HG03575 (cell line): ENCODE results near the gene PAX8.

ENCODE experiments used
- ATAC-seq: cut with Tn5 transposase; IDR thresholded peaks from one replicate; pipeline ENCODE4 v1.9.1; 2021; ENCODE audit not compliant: unreplicated experiment, insufficient number of reproducible peaks, low FRiP score; ENCODE audit errors: extremely low read depth

The PAX8 gene

DNA sequence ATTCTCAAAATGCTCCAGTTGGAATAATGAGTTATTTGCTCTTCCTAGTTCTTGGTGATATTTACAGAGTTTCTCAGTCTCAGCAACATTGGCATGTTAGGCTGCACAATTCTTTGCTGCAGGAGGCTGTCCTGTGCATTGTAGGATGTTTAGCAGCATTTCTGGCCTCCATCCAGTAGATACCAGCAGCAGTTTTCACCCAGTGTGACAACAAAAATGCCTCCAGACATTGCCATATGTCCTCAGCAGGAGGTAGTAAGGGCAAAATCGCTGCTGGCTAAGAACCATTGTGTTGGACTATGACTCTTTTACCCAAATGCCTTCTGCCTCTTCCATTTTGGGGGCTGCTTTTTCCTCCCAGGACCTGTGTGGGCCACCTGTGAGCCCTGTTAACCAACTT is 50.4 kb downstream of the PAX8 start:
- ATAC-seq = no peak

DNA sequence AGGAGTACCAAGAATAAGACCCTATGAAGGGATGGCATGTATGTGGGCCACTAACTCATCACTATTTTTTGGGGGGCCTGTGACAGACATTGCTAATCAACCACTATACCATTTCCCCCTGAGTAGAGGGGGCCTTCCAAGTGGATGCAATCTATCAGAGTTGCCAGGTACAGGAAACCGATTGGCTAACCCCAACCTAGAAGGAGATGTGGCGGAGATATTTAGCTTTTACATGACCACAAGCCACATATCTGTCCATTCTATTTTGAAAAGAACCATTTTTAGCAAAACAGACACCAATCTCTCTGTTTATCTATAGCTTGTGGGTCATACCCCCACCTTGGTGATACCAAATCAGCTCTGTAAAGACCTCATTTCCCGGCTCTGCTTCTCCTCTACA is 51.0 kb downstream of the PAX8 start:
- no peak for ATAC-seq

- no peak for ATAC-seq
Observed at GRCh38 chr2:113227290-113227689, 51.4 kb downstream of the PAX8 start.

GRCh38 chr2:113226462-113226861 is 52.3 kb downstream of the PAX8 start:
- ATAC-seq = no peak

GRCh38 chr2:113225263-113226259 is 53.2 kb downstream of the PAX8 start:
- ATAC-seq = no peak

- no peak for ATAC-seq
Observed at GRCh38 chr2:113224647-113225236, 54.0 kb downstream of the PAX8 start.

GRCh38 chr2:113223813-113224212 is 54.9 kb downstream of the PAX8 start:
- ATAC-seq = no peak

GRCh38 chr2:113221846-113222245 is 56.9 kb downstream of the PAX8 start:
- no peak for ATAC-seq

DNA sequence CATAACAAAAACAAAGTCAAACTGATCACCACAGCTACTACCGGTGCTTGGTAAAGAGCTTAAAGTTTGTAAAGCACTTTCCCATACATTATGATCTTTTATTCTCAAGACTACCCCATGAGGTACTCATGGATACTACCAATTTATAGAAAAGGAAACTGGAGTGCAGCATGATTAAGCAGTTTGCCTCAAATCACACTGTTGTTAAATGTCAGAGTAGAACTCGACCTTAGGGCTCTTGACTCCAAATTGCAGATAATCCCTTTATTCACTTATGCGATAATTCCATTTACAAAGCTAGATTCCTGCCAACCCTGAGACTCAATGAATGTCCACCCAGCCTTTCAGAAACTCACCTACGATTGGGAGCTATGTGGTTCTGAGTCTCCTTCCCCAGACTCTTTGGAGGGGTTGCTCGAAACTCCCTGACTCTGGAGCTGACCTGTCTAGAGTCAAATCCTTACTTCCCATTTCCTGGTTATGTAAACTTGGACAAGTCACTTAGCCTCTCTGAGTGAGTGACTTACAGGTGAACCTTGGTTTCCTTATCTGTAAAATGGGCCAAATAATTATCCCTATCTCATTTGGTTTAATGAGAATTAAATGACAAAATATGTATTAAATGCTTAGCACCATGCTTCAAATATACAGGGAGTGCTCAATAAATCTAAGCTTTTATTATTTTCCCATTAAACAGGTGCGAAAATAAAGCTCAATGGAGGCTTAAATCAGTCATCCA is 57.6 kb downstream of the PAX8 start:
- ATAC-seq = no peak

- ATAC-seq = no peak
Observed at GRCh38 chr2:113219889-113220641, 58.7 kb downstream of the PAX8 start.

DNA sequence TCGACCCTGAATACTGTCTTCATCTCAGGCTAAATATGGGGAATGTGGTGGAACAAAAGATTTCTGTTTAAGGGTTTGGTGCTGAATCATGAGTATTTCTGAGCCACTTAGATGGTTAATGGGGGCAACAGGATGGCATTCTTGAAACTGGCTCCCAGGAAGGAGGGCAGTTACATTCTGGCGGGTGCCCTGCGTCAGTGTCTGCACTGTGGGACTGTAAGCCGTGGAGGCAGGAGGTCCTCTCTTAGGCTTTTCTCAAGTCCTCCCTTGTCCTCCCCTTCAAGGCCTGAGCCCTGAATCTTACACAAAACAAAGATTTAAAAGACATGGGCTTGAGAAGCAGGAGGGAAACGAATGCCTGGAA is 59.2 kb downstream of the PAX8 start:
- no peak for ATAC-seq

DNA sequence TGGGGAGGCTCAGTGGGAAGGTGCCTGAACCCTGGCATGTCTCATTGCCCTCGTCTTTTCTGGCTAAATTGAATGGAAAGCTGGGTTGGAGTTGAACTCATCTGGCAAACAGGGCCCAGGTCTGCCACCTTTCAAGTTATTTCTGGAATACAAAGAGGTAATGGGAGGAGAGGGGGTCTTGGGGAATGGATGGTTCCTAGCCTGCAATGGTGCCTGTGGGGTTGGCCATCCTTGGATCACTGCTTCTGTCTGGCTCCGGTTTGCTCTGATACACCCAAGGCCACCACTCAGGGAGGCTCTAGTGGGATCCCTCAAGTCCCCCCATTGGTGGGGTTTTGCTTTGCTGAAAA is 59.7 kb downstream of the PAX8 start:
- ATAC-seq = no peak

GRCh38 chr2:113218283-113219091 is 60.2 kb downstream of the PAX8 start:
- ATAC-seq = no peak

GRCh38 chr2:113217455-113218282 is 61.1 kb downstream of the PAX8 start:
- ATAC-seq = no peak

- ATAC-seq = no peak
Observed at GRCh38 chr2:113216891-113217454, 61.7 kb downstream of the PAX8 start.

- no peak for ATAC-seq
Observed at GRCh38 chr2:113216321-113216720, 62.4 kb downstream of the PAX8 start.

DNA sequence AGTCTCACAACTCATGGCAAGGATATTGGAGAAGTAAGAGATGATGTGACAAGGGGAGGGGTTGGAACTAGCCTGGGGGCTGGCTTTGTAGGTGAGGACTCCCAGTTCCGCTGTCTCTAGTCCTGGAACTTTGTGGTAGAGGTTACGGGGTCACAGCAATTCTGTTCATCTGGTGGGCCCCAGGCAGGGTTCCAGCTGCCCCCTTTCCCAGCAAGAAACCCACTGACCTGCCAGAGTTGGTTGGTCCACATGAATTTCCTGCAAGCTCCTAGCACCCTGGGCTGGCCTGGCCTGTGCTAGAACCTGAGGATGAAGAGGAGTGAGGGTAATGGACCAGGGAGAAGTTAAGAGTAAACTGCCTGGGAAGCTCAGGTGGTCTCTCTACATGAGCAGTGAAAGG is 63.7 kb downstream of the PAX8 start:
- ATAC-seq = no peak
